Breast epithelium (tissue), 3 donors: ENCODE data around the gene ZMYND15.

Experiments used
- CTCF ChIP-seq, 3 donors: fragments of 450-650 bp; IDR thresholded peaks; one replicate each; pipeline ENCODE4 v1.5.1; 2016 to 2017; ENCODE audit warnings: antibody characterized with exemption in 3 of 3, mild to moderate bottlenecking in 3 of 3, moderate library complexity in 3 of 3
- POLR2A ChIP-seq: fragments of 450-650 bp; IDR thresholded peaks from one replicate; pipeline ENCODE4 v1.6.1; 2016; ENCODE audit warnings: antibody characterized with exemption, mild to moderate bottlenecking, moderate library complexity

DNA sequence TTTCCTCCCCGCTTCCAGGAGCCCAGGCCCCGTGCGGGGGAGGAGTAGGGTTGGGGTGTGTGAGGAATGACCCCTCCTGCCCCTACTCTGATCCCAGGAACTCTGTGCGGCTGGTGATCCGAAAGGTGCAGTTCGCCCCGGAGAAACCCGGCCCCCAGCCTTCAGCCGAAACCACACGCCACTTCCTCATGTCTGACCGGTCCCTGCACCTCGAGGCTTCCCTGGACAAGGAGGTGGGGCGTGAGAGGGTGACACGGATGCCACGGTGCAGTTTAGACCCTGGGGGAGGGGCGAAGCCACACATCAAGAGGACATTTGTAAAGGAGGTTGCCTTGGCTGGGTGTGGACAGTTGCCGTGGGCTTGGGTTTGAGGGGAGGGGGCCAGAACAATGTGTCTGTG is 21.8 kb upstream of the ZMYND15 start:
- no peak for TF ChIP-seq CTCF (IDR thresholded peaks at IDR 0.05)
- TF ChIP-seq POLR2A = no peak
